Measurements from ENCODE around the gene CDHR1.

DNA sequence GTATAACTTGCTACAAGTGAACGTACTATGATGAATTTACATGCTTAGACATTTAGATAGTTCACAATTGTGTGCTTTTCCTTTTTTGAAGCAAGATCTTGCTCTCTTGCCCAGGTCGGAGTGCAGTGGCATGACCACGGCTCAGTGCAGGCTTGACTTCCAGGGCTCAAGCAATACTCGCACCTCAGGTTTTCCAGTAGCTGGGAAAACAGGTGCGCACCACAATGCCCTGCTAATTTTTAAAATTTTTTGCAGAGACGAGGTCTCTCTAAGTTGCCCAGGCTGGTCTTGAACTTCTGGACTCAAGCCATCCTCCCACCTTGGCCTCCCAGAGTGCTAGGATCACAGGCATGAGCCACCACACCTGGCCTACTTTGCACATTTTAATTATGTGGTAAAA is 18.9 kb upstream of the CDHR1 start:
- TF ChIP-seq CTCF (conservative IDR thresholded peaks at IDR 0.05 in 1 of 2, IDR thresholded peaks at IDR 0.05 in 1 of 2; ENCODE audit: low read depth in 1 of 2, low read length in 2 of 2) (no peak), EZH2 (IDR thresholded peaks at IDR 0.05; ENCODE audit: low read length, missing control alignments) (no peak)
